NCI-H345 treated with DMSO at 0.1 percent for 48 hours (cell line): ENCODE measurements around the gene MCC.

ENCODE experiments used
- DNase-seq: peaks from one replicate; lab custom pipeline; 2025; ENCODE audit not compliant: unreplicated experiment; lab: John Stamatoyannopoulos, UW

MCC gene

GRCh38 chr5:113276001-113276400 lies 212.3 kb downstream of the MCC start:
- DNase-seq, result no peak

- DNase-seq, result no peak
Observed at GRCh38 chr5:113274836-113275414, 213.3 kb downstream of the MCC start.

GRCh38 chr5:113273948-113274347 lies 214.3 kb downstream of the MCC start:
- DNase-seq, result no peak

- no peak for DNase-seq
Observed at GRCh38 chr5:113271745-113272454, 216.4 kb downstream of the MCC start.

- DNase-seq, result no peak
Observed at GRCh38 chr5:113271015-113271414, 217.2 kb downstream of the MCC start.

GRCh38 chr5:113270086-113270485 lies 218.2 kb downstream of the MCC start:
- DNase-seq, result no peak

- no peak for DNase-seq
Observed at GRCh38 chr5:113269023-113269997, 218.9 kb downstream of the MCC start.

- DNase-seq, result no peak
Observed at GRCh38 chr5:113268232-113268631, 220.0 kb downstream of the MCC start.

GRCh38 chr5:113267361-113267900 lies 220.8 kb downstream of the MCC start:
- DNase-seq, result no peak

GRCh38 chr5:113266913-113267227 lies 221.4 kb downstream of the MCC start:
- no peak for DNase-seq

- DNase-seq, result no peak
Observed at GRCh38 chr5:113266227-113266912, 221.9 kb downstream of the MCC start.

GRCh38 chr5:113265190-113265589 lies 223.1 kb downstream of the MCC start:
- no peak for DNase-seq

- no peak for DNase-seq
Observed at GRCh38 chr5:113264046-113264445, 224.2 kb downstream of the MCC start.

GRCh38 chr5:113263545-113263944 lies 224.7 kb downstream of the MCC start:
- no peak for DNase-seq

- DNase-seq, result no peak
Observed at GRCh38 chr5:113262674-113263073, 225.6 kb downstream of the MCC start.

- no peak for DNase-seq
Observed at GRCh38 chr5:113259034-113259433, 229.2 kb downstream of the MCC start.

GRCh38 chr5:113257545-113257944 lies 230.7 kb downstream of the MCC start:
- DNase-seq, result no peak

- DNase-seq, result no peak
Observed at GRCh38 chr5:113256671-113257452, 231.4 kb downstream of the MCC start.

GRCh38 chr5:113255579-113256386 lies 232.5 kb downstream of the MCC start:
- no peak for DNase-seq
